Body of pancreas (tissue), 4 donors: ENCODE data around the gene RSPH9.
"Not testable (repeated sequence)": the region's sequence is repeated elsewhere in the genome, so short reads cannot be mapped to it uniquely, and the experiment has no call there.

Source experiments
- CTCF ChIP-seq, 7 experiments: fragments of 450-650 bp in 4 of 7; fragments of 200-600 bp in 3 of 7; sonication (generic) in 3 of 7; IDR thresholded peaks; one replicate each; pipeline ENCODE4 v1.5.1; 2016 to 2019; ENCODE audit warnings: antibody characterized with exemption in 7 of 7
- POLR2A ChIP-seq, 3 donors: fragments of 450-650 bp; IDR thresholded peaks; one replicate each; pipeline ENCODE4 v1.6.1; 2016; ENCODE audit warnings: antibody characterized with exemption in 3 of 3, mild to moderate bottlenecking in 2 of 3

- TF ChIP-seq CTCF, POLR2A (IDR thresholded peaks at IDR 0.05): not testable (repeated sequence)
These were observed 8.0 kb downstream of the RSPH9 start for GRCh38 chr6:43652822-43653221.
